GM18519 (cell line): Measurements from ENCODE around the gene LCE5A.
"Not testable (repeated sequence)": the region's sequence is repeated elsewhere in the genome, so short reads cannot be mapped to it uniquely, and the experiment has no call there.

Experiments used
- ATAC-seq: cut with Tn5 transposase; IDR thresholded peaks from one replicate; pipeline ENCODE4 v1.9.1; 2021; ENCODE audit warnings: mild to moderate bottlenecking, moderate library complexity; ENCODE audit not compliant: unreplicated experiment, low FRiP score

Gene LCE5A

GRCh38 chr1:152515434-152515783 lies 4.8 kb downstream of the LCE5A start:
- no peak for ATAC-seq

- ATAC-seq: no peak
Measured at GRCh38 chr1:152516082-152516481, 5.5 kb downstream of the LCE5A start.

DNA sequence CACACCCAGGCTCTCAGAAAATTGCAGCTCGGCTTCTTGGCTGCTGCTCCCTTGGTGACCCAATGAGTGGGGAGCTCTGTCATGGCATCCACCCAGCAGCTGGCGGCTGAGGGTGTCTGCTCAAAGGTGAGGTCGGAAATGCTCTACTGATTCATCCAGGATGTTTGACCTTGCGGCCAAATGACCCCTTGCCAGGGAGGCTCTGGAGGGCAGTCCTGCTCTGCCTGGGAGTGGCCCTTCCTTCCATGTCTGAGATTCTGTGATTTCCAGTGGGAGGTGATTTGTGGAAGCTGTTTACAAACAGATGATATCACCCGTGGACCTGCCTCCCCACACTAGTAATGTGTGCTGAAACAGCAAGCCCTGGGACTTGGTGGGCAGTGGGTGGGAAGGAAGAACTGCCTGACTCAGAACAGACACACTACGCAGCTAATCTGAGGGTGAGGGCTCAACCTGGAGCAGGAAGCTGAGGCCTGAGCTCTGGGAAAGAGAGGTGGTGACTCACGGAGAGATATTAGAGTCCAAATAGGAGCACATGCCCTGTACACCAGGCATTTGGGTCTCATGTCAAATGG lies 6.7 kb downstream of the LCE5A start:
- no peak for ATAC-seq

DNA sequence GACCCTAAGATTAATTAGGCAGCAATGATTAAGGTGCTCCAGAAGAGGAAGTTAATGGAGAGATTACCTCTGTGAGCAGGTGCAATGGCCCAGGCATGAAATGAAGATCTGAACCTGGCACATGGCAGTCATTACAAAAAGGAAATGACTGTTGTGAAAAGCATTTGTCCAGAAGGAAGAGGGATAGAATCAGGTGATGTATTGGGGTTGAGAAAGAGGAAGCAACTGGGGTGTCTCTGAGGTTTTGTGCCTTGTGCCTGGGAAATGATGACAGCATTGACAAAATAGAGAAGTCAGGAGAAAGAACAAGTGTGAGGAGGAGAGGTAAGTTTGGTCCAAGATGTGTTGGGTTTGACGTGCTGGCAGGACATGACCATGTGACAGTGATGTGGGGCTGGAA lies 9.2 kb downstream of the LCE5A start:
- no peak for ATAC-seq

DNA sequence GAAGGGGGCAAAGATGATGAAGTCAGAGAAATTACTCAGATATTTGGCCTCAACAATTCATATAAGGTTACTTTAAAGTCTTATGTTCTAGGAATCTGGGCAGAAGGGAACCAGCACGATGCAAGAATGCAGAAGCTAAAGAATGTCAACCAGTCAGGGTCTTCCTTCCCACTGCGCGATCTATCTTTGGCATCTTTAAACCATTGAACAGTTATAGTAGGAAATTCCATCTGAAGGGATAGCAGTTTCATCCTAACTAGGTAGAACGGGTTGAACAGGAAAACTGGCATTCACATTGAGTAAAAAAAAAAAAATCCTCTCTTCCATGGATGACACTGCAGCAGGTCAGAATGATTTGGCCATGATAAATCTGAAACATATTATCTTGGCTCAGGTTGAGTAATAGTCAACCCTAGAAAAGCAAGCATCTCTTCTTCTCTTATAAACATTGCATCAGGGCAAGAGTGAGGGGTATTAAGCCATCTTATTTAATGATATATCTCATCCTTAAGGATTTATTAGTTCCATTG lies 10.0 kb downstream of the LCE5A start:
- ATAC-seq: no peak

DNA sequence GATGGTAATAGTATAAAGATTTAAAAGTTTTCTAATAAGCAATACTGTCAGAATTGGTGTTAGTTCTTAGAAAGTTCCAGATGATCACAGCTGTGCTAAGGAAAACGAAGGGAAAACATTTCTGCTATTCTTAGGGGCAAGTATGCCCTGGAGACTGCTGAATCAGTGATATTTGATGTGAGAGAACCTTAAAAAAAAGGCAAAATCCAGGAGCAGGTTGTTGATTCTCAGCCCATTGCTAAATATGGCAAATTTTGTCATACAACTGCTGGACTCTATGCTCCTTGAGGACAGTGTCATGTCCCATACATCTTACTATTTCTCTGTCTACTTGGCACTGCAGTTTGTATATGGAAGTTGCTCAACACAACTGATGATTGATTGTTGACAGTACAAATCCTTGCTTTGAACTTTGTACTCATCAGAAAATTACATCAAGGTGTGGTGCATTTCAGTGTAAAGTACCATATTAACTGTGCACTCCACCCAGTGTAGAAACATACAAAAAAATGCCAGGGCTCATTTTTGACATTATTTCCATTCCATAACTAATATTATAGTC lies 14.6 kb downstream of the LCE5A start:
- ATAC-seq: no peak

DNA sequence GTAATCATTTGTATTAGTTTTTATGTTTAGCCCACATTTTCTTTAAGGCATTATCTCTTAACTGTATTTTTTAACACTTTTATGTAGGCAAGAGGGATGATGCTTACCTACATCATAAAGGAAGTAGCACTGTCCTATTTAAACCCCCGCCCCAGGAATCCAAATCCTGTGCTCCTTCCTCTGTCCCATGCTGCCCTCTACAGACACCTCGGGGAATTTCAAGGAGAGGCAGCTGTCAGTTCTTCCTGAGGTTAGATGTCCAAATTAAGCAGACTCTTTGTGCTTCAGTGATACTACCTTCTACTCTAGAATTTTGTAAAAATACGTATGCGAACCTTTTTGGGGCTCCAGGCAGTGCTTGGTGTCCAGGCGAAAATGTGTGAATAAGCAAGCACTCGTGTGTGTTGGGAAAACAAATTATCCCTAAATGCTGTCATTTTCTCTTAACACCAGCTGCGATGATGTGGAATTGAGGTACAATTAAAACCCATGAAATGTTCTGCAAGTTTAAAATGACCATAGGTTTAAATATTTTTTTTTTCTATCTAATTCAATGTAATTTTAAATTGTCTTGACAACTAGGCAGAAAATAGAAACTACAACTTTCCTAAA lies 22.8 kb downstream of the LCE5A start:
- no peak for ATAC-seq

- ATAC-seq: no peak
Measured at GRCh38 chr1:152535774-152536173, 25.2 kb downstream of the LCE5A start.

- ATAC-seq: no peak
Measured at GRCh38 chr1:152537496-152537895, 26.9 kb downstream of the LCE5A start.

DNA sequence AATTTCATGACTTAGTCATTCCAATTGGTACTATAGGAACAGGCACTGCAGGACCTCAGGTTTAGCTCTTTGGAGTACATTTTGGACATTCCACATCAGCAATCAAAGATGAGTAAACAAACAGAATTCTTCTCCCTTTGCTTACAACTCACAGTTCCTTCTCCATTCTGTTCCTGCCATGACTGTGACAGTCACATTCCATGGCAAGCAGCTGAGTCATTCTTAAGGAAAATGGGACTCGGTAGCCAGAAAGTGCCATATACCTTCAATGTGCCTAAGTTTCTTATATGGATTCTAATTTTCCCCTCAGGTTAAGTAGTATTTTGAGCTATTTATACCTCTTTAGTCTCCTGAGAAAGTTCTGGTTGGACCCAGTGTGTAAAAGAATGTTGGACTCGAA lies 29.3 kb downstream of the LCE5A start:
- ATAC-seq: no peak

GRCh38 chr1:152543820-152544219 lies 33.2 kb downstream of the LCE5A start:
- no peak for ATAC-seq

GRCh38 chr1:152546704-152547103 lies 36.1 kb downstream of the LCE5A start:
- no peak for ATAC-seq

- not testable (repeated sequence) for ATAC-seq
Measured at GRCh38 chr1:152548358-152548757, 37.8 kb downstream of the LCE5A start.
